SK-N-SH treated with all-trans-retinoic acid at 6 μM for 48 hours (cell line): Measurements from ENCODE around the gene FIBCD1.

Source experiments
- ATAC-seq: fragments of 200-7000 bp; cut with Tn5 transposase; 3 replicates; pipeline ENCODE4 v1.9.1; 2020; ENCODE audit warnings: mild to moderate bottlenecking, moderate library complexity
- ARNTL ChIP-seq: fragments of 450-650 bp; formaldehyde crosslinking; IDR thresholded peaks from 2 replicates; pipeline ENCODE4 v1.5.0; 2020; ENCODE audit warnings: low read depth, mild to moderate bottlenecking, moderate library complexity, borderline replicate concordance
- BACH2 ChIP-seq: fragments of 250-450 bp; sonication (Bioruptor Pico); IDR thresholded peaks from 2 replicates; pipeline ENCODE4 v1.9.0; 2021; ENCODE audit warnings: mild to moderate bottlenecking, borderline replicate concordance
- ESRRG ChIP-seq: fragments of 250-450 bp; sonication (Bioruptor Pico); IDR thresholded peaks from 2 replicates; pipeline ENCODE4 v1.6.1; 2021; ENCODE audit warnings: mild to moderate bottlenecking
- GLIS3 ChIP-seq: fragments of 250-450 bp; sonication (Bioruptor Pico); IDR thresholded peaks from 2 replicates; pipeline ENCODE4 v1.5.0; 2020; ENCODE audit warnings: mild to moderate bottlenecking, moderate library complexity
- ISL1 ChIP-seq: fragments of 250-450 bp; sonication (Bioruptor Pico); IDR thresholded peaks from 2 replicates; pipeline ENCODE4 v2.1.2; 2022; ENCODE audit warnings: mild to moderate bottlenecking, moderate library complexity
- OSR1 ChIP-seq: fragments of 250-450 bp; sonication (Bioruptor Pico); IDR thresholded peaks from 2 replicates; pipeline ENCODE4 v1.8.0; 2022; ENCODE audit warnings: moderate library complexity, mild to moderate bottlenecking, inconsistent platforms
- POU6F1 ChIP-seq: fragments of 250-450 bp; sonication (Bioruptor Pico); IDR thresholded peaks from 2 replicates; pipeline ENCODE4 v1.8.0; 2021; ENCODE audit warnings: low read depth, mild to moderate bottlenecking, moderate library complexity, borderline replicate concordance
- PPARA ChIP-seq: fragments of 250-450 bp; sonication (Bioruptor Pico); IDR thresholded peaks from 2 replicates; pipeline ENCODE4 v1.5.0; 2020; ENCODE audit warnings: mild to moderate bottlenecking, borderline replicate concordance
- SNAI2 ChIP-seq: fragments of 250-450 bp; sonication (Bioruptor Pico); IDR thresholded peaks from 2 replicates; pipeline ENCODE4 v1.5.0; 2020; ENCODE audit warnings: mild to moderate bottlenecking, moderate library complexity
- TCF4 ChIP-seq: fragments of 250-450 bp; sonication (Bioruptor Pico); IDR thresholded peaks from 2 replicates; pipeline ENCODE4 v1.8.0; 2021; ENCODE audit warnings: mild to moderate bottlenecking, moderate library complexity, borderline replicate concordance
- TOX ChIP-seq: fragments of 250-450 bp; sonication (Bioruptor Pico); IDR thresholded peaks from 2 replicates; pipeline ENCODE4 v1.8.0; 2021; ENCODE audit warnings: mild to moderate bottlenecking, moderate library complexity, borderline replicate concordance
- TSHZ2 ChIP-seq: fragments of 250-450 bp; sonication (Bioruptor Pico); IDR thresholded peaks from 2 replicates; pipeline ENCODE4 v1.5.0; 2020; ENCODE audit warnings: mild to moderate bottlenecking, moderate library complexity
- ZC3H10 ChIP-seq: fragments of 250-450 bp; sonication (Bioruptor Pico); IDR thresholded peaks from 2 replicates; pipeline ENCODE4 v1.5.1; 2021; ENCODE audit warnings: mild to moderate bottlenecking, moderate library complexity
- ZFP3 ChIP-seq: fragments of 250-450 bp; sonication (Bioruptor Pico); IDR thresholded peaks from 2 replicates; pipeline ENCODE4 v1.5.0; 2020; ENCODE audit warnings: mild to moderate bottlenecking, moderate library complexity
- ZFP30 ChIP-seq: fragments of 450-650 bp; formaldehyde crosslinking; IDR thresholded peaks from 2 replicates; pipeline ENCODE4 v1.5.0; 2022; ENCODE audit warnings: mild to moderate bottlenecking, moderate library complexity
- ZNF70 ChIP-seq: fragments of 450-650 bp; formaldehyde crosslinking; IDR thresholded peaks from 2 replicates; pipeline ENCODE4 v1.5.0; 2020; ENCODE audit warnings: mild to moderate bottlenecking, moderate library complexity
- ZNF8 ChIP-seq: fragments of 450-650 bp; formaldehyde crosslinking; IDR thresholded peaks from 2 replicates; pipeline ENCODE4 v1.5.0; 2020; ENCODE audit warnings: mild to moderate bottlenecking, moderate library complexity

The FIBCD1 gene

GRCh38 chr9:130949188-130950038 lies 10.4 kb upstream of the FIBCD1 start:
- ATAC-seq = no peak
- TF ChIP-seq ZFP3 (CRISPR knock-in tag) (no peak), SNAI2 (CRISPR knock-in tag) (no peak), GLIS3 (CRISPR knock-in tag) (no peak), TCF4 (no peak), ZFP30 (CRISPR knock-in tag) (no peak), ZC3H10 (CRISPR knock-in tag) (no peak), ZNF8 (CRISPR knock-in tag) (no peak), ARNTL (CRISPR knock-in tag) (no peak), BACH2 (CRISPR knock-in tag) (no peak)

GRCh38 chr9:130948266-130948665 lies 9.2 kb upstream of the FIBCD1 start:
- no peak for TF ChIP-seq TCF4
- ATAC-seq = no peak

GRCh38 chr9:130947618-130948140 lies 8.6 kb upstream of the FIBCD1 start:
- no peak for ATAC-seq
- TF ChIP-seq POU6F1 (CRISPR knock-in tag) (no peak), ZC3H10 (CRISPR knock-in tag) (no peak), TOX (no peak), BACH2 (CRISPR knock-in tag) (no peak), ISL1 (CRISPR knock-in tag) (no peak), OSR1 (CRISPR knock-in tag) (no peak)

GRCh38 chr9:130946766-130947617 lies 7.9 kb upstream of the FIBCD1 start:
- TF ChIP-seq SNAI2 (CRISPR knock-in tag) (no peak), TSHZ2 (CRISPR knock-in tag) (no peak), OSR1 (CRISPR knock-in tag) (no peak), POU6F1 (CRISPR knock-in tag) (no peak), ARNTL (CRISPR knock-in tag) (no peak)
- no peak for ATAC-seq

- ATAC-seq = no peak
- TF ChIP-seq PPARA (no peak), TCF4 (no peak), ZC3H10 (CRISPR knock-in tag) (no peak), ZNF70 (CRISPR knock-in tag) (no peak), TSHZ2 (CRISPR knock-in tag) (no peak), BACH2 (CRISPR knock-in tag) (no peak), ISL1 (CRISPR knock-in tag) (no peak), ZNF8 (CRISPR knock-in tag) (no peak), ESRRG (no peak), GLIS3 (CRISPR knock-in tag) (no peak), ZFP30 (CRISPR knock-in tag) (no peak), ZFP3 (CRISPR knock-in tag) (no peak), POU6F1 (CRISPR knock-in tag) (no peak)
These were observed 6.1 kb upstream of the FIBCD1 start for GRCh38 chr9:130945173-130945572.
